Right lung (tissue), 5 donors: ENCODE measurements around the gene CSGALNACT2. TPM values are rescaled to one million over a fixed set of nuclear protein-coding genes. Genes with fewer than 3 reads are reported as not detected.
"Not testable (repeated sequence)": the region's sequence is repeated elsewhere in the genome, so short reads cannot be mapped to it uniquely, and the experiment has no call there.

Source experiments
- DNase-seq, 2 donors: peaks; one replicate each; pipeline ENCODE4 v3.0.0-alpha.2; 2013
- polyA plus RNA-seq, 5 donors: library from polyadenylated mRNA; unstranded; fragments of 120-200 nt; gene quantifications; one replicate each; pipeline versions ENCODE4 v1.2.1 to v1.2.3, GENCODE V29; 2013; ENCODE audit warnings: inconsistent platforms in 1 of 5, low replicate concordance in 1 of 5; ENCODE audit not compliant: insufficient read length in 5 of 5, insufficient read depth in 1 of 5

CSGALNACT2 gene
- polyA plus RNA-seq, 5 donors = 25.5 to 50.4 (median 42.2) TPM

DNA sequence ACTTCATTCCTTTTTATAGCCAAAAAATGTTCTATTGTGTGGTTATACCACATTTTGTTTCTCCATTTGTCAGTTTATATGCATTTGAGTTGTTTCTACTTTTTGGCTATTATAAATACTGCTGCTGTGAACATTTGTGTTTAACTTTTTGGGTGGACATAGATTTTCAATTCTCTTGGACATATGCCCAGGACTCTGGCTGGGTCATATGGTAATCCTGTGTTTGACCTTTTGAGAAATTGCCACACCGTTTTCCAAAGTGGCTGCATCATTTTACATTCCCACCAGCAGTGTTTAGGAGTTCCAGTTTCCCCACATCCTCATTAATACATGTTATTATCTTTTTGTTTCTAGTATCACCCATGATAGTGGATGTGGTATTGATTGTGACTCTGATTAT lies 39.4 kb downstream of the CSGALNACT2 start:
- no peak for DNase-seq

DNA sequence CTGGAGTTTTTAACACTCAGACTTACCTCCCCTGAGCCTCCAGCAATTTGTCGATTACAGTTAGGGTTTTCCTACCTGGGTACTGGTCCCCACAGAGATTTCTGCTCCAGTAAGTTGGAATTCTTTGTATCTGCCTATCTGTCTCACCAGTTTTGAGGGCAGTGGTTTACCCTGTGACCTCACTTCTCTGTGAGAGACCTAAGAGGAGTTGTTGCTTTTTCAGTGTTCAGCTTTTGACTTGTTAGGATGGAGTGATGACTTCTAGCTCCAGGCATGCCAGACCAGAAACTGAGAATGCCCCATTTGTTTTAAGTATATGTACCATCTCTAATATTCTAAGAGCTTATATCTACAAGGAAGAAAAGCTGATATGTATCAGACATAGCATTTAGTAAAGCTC lies 42.9 kb downstream of the CSGALNACT2 start:
- DNase-seq = no peak

DNA sequence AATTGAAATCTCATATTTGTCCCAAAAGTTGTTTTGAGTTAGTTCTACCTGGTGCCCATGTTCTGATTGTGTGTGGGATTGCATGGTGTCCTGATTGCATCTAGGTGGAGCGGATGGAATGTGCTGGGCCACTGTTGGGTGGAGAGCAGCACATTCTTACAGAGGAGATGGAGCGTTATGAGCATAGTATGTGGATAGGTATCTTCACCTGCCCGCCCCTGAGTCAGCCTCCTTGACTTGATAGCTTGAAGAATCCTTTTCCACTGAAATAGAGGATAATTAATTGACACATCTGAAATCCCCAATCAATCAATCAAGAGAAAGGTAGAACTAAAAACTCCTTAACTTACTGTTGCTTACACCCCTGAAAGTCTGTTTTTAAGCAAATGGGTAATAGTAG lies 45.5 kb downstream of the CSGALNACT2 start:
- DNase-seq = not testable (repeated sequence)

DNA sequence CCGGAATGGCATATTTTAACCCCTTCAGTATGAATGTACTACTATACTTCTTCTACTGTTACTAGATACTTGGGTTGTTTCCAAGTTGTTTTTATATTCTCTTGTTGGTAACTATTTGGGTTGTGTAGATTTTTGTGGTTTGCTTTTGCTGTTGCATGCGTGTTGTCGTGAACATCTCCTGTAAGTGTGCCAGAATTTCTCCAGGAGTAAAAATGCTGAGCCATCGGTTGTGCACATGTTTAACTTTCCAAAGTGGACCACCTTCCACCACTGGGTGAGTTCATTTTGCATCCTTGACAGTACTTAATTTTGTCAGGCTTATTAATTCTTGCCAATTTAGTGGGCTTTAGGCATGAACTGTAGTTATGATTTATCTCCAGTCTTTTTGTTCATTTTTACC lies 47.9 kb downstream of the CSGALNACT2 start:
- no peak for DNase-seq

DNA sequence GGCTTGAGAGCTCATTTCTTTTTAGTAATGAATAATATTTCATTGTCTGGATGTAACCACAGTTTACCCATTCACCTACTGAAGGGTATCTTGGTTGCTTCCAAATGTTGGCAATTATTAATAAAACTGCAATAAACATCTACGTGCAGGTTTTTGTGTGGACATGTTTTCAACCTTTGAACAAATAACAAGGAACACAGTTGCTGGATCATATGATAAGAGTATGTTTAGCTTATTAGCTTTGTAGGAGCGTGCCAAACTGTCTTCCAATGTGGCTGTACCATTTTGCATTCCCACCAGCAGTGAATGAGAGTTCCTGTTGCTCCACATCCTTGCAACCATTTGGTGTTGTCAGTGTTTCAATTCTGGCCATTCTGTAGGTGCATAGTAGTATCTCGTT lies 49.0 kb downstream of the CSGALNACT2 start:
- no peak for DNase-seq

DNA sequence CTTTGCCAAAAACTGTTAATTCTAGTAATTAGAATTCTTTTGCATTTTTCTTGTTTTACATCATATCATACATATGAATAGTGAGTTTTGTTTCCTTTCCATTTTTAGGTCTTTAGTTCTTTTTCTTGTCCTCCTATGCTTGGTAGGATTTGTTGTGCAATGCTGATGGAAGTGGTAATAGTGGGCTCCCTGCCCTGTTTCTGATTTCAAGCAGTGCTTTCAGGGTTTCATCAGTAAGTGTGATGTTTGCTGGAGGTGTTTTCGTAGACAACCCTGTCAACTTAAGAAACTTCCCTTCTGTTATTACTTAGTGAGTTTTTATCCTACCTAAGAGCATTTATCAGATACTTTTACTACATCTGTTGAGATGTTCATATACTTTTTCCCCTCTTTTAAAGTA lies 50.5 kb downstream of the CSGALNACT2 start:
- no peak for DNase-seq

DNA sequence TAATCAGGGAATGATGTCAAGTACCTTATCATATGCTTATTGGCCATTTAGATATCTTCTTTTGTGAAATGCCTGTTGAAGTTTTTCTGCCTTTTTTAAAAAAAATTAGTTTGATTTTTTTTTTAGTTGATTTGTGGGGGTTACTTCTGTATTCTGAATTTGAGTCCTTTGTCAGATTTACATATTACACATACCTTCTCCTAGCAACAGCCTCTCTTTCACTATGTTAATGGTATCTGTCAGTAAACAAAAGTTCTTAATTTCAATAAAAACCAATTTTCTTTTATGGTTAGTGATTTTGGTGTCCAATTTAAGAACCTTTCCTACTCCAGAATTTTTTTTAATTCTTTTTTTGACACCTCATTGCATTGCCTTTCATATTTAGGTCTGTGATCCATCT lies 52.0 kb downstream of the CSGALNACT2 start:
- DNase-seq = no peak

DNA sequence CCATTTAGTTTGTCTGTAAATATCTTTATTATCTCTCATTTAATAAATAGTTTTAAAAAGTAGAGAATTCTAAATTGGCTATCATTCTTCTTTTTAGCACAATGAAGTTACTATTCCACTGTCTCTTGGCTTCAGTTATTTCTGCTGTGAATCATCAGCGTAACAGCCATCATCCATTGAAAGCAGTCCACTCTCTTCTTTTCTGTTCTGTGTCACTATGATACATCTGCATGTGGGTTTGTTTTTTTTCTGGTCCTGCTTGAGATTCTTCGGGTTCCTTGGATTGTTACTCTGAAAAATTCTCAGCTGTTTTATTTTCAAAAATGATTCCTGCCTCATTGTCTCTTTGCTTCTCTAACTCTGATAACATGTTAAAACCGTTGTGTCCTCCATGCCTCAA lies 52.5 kb downstream of the CSGALNACT2 start:
- no peak for DNase-seq

DNA sequence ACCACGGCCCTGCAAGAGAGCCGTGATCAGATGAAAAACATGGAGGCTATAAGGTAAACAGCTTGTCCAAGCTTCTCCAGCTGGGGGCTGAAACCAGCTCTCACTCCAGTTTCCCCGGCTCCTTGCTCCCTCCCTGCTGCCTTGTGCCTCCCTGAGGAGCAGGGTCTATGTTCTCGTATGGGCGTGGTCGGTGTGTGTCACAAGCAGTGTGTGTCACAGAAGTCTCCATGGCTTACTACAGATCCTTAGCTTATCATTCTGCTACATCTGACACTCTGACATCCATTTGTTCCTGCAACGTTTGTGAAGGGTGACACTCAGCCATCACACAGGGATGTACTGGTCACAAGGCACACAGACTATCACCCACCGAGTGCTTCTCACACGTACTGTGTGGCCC lies 54.6 kb downstream of the CSGALNACT2 start:
- DNase-seq = no peak

DNA sequence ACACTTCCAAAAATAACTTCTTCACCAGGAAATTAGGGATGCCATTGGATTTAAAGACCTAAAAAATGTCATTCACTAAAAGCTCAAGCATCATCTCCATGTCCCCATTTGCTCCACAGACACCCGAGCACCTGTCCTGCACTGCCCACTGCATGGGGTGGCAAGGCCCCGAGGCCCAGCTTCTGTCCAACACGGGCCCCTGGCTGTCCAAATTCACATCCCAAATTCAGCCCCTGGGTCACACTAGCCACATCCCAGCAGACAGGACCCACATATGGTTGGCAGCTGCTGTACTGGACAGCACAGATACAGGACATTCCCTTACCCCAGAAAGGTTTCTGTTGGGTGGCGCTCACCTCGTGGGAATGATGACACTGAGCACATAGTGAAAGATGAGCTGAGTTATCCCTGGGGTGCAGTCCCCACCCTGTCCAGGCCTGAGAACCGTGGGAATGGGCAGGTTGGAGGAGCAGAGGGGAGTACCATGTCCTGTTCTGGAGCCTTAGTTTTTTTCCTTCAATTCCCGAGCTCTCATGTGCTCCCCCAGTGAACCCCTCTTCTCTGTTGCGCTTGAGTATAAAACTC lies 55.3 kb downstream of the CSGALNACT2 start:
- DNase-seq = no peak

DNA sequence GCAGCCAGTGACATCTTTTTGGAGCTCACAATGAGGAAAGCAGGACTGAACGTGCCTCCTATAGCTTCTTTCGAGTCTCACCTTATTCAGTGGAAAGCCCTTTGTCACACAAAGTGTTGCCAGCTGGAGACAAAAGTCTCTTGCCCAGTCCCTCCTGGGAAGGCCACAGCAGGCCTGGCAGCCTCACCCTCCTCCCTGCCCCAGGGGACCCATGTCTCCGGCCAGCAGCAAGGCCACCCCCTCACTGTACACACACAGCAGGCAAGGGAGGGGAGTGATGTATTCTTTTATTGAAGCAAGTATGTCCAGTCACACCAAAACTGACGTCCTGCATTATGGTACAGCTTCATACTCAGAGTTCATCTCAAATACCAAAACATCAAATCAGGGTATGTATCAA lies 56.0 kb downstream of the CSGALNACT2 start:
- no peak for DNase-seq

DNA sequence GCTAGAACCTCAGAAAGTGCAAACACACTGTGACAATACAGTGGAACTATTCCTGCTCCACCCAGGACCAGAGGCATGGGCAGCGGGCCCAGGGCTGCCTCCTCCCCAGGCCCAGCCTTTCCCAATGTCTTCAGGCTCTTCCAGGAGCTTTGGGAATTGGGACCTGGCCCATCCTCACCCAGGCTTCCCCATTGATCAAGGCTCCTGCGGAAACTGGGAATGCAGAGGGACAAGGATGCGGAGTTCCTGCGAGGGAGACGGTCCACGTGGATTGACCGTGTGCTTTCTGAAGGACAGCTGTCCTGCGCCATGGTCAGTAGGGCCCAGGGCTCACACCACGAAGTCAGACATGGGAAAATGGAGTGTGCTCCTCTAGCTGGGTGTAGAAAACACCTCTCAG lies 56.6 kb downstream of the CSGALNACT2 start:
- no peak for DNase-seq

DNA sequence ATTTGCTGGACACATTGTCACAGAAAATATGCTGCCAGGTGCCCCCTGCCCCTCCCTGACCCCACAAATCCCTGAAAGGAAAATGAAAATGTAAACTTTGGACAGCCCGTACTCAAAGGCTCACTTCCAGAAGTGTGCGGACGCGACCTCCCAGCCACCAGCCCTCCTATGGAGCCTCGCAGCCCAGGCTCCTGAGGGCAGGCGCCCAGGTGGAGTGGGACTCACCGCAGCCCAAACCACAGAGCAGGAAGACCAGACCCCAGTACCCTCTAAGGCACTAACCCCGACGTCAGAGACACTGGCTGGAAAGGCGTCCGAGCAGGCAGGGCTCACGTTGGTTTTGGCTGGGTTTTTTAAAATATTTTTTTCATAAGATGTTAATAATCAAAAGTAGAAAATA lies 57.3 kb downstream of the CSGALNACT2 start:
- no peak for DNase-seq

DNA sequence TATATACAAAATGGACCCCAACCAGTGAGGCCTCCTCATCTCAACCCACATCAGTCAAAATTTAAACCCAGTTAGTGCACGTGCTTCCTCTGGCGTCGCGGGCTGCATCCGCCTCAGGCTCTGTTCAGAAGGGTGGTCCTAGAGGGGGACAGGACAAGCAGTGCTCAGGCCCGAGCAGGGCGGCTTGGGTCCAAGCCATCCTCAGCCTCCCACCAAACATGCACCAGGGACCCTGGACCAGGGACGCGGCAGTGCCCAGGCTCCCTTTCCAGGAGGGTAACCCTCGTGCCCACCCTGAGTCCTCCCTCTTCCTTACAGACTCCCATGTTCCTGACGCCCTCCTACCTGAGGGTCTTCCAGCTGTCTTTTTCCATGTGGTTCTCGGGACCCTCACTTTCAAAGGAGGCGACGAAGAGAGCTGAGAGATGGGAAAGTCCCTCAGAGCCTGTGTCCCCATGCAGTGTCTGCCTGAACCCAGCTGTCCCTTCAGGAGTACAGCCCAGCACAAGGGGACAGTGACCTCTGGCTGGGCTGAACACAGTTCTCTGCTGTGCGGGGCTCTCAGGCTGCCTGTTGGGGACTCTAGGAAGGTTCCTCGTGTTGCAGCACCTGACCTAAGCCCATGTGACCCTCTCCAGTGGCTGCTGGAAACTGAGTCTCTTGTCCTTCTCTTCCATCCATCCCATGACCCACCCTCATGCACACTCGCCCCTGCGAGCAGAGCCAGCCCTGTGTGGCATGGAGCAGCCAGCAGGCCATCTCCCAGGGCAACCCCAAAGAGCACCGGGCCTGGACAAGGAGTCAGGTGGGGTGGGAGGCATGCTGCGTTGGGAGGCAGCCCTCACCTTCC lies 58.1 kb downstream of the CSGALNACT2 start:
- no peak for DNase-seq

DNA sequence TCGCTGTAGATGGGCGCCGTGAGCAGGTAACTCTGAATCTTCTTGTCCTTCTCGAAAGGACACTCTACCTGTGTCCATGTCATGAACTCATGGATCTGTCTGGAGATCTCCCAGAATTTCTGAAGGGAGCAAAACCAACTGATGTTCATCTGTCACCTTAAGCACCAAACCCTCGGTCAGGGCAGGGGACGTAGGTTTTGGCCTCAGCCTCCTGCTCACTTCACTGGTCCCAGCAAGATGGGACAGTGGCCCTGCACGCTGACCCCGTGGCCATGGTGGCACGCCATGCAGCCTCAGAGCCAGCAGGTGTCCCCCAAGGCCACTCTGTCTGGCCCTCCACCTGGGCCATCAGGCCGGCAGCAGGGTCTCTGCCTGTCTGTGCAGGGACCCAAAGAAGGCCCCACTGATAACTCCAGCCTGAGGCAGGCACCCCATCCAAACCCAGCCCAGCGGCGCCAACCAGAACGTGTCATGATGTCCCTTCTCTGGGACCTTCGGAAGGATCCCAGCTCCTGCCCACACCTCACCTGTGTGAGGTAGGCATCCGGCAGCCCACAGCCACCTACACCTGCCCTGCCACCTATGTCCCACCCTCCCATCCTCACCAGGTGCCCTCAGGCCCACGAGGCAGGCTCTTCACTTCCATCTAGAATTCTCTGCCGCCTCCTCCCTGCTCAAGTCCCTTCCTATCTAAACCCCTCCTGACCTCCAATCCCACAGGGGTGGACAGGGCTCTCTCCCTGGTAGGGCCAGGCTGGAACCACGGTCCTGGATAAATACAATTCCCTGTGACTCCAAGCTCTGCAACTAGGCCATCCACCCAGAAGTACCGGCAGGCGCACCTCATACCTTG lies 59.0 kb downstream of the CSGALNACT2 start:
- no peak for DNase-seq

DNA sequence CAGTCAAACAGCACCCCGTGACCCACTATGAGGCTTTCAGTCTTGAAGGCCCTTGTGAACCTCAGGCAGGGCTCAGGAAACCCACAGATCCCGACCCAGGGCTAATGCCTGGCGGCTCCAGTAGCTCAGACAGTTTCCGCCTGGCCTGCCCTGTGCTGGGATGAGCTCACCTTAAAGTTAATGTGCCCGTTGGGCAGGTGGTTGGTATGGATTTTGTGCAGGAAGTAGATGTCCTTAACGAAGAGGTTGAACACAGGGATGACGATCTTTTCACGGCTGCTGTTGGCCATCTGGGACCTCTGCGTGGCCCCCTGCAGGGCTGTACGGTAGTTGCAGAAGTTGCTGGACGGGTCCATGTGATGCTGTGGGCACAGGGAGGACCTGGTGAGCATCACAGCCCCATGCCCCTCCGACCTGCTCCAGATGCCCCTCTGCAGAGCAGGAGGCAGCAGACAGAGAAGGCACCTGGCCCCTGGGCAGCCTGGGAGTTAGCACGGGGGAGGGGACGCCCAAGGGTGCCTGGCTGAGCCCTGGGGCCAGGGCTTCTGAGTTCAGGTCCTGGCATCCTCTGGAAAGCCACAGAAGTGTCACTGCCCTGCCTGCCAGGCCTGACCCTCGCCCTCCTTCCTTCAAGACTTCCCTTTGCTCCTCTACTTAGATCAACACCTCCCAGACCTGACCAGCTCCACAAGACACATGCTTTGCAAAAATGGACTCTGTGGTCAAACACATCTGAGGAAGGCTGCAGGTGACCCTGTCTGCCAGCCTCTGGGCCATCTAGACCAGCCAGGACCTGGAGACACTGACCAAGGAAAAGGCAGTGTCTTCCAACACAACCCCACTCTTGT lies 59.8 kb downstream of the CSGALNACT2 start:
- no peak for DNase-seq

DNA sequence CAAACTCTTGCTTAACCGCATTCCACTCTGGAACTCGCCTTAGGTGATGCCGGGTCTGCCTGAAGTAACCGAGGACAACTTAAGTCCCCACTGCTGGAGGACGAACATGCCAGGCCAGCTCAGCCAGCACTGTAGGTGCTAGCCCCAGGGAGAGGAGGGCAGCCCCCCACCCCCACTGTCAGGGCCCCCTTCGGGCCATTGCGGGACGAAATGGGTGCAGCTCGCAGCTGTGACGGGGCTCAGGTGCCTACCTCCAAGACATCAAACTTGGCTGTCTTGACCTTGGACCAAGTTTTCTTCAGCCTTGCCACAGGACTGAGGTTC lies 60.4 kb downstream of the CSGALNACT2 start:
- no peak for DNase-seq

DNA sequence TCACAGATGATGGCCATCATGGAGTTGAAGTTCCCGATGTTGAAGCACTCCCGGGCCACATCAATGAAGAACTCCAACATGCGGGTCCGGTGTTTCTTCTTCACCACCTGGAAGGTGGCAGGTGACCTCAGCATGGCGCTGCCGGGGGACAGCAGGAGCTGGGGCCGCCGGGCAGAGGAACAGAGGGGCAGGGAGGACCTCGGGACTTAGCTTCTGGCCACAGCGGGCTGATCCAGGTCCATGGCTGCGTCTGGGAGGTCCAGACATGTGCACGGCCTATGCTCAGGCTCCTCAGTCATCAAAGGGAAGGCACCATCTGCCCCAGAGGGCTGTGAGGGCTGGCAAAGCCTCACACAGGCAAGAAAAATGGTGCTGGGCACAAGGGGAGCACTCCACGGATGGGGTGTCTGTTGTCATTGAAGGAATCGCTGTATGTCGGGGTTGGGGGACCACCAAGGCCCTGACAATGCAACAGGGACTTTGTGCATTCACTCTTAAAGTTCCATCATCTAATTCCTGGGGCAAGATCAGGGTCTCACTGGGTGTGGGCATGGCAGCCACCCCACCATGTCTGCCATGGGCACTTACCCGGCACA lies 60.9 kb downstream of the CSGALNACT2 start:
- no peak for DNase-seq

DNA sequence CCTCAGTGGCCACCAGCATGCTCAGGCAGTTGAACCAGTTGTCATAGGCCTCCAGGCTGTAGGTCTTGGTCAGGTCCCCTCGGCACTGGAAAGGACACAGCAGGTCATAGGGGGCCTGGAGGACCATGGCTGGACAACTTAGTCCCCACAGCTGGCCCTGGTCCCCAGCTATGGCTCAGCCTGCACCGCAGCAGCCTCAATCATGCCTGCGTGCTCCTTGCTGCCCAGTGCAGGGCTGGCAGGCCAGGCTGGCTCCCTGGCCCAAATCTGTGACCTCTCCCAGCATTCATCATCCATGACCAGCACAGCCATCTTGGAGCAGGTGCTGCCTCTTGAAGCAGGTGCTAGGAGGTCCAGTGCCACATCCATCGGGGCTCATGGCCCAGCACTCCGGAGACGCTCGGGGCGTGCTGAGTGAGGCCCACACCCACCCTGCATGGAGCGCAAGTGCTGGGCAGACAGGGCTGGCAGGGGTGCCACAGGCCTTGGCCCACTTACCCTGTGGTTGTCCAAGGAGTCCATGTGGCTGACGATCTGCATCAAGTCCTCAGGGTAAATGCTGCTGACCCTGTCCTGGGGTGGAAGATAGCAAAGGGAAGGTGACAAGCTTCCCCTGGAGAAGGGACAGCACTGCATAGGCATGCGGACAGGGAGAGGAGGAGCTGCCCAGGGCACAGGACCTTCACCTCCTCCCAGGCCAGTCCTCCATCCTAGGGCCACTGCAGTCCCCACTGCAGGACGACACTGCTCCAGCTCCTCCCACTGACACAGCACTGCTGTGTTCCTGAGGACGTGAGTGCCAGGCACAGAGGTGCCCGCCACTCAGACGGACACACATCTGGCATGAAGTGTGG lies 61.7 kb downstream of the CSGALNACT2 start:
- DNase-seq = no peak
